HEK293 (cell line): ENCODE measurements around the gene TGM5.

Experiments
- ZNF510 ChIP-seq: fragments of 450-650 bp; formaldehyde crosslinking; IDR thresholded peaks from 2 replicates; pipeline ENCODE4 v1.5.1; 2018; ENCODE audit warnings: mild to moderate bottlenecking, missing genetic modification characterization, missing biosample characterization; ENCODE audit not compliant: insufficient replicate concordance
- ZNF530 ChIP-seq: fragments of 450-650 bp; formaldehyde crosslinking; IDR thresholded peaks from 2 replicates; pipeline ENCODE4 v1.5.1; 2016; ENCODE audit warnings: low read depth, missing biosample characterization, missing genetic modification characterization
- ZSCAN16 ChIP-seq: fragments of 450-650 bp; formaldehyde crosslinking; IDR thresholded peaks from 2 replicates; pipeline ENCODE4 v1.5.1; 2016; ENCODE audit warnings: missing biosample characterization, missing genetic modification characterization
- TF ChIP-seq, protein P1 (sequence below): sonication (generic); formaldehyde crosslinking; IDR thresholded peaks from 2 replicates; pipeline ENCODE4 v1.8.1; 2022; ENCODE audit warnings: mild to moderate bottlenecking, moderate library complexity, missing genetic modification reagents
- TF ChIP-seq, protein P2 (sequence below): fragments of 450-650 bp; formaldehyde crosslinking; IDR thresholded peaks from 2 replicates; pipeline ENCODE4 v1.5.1; 2016; ENCODE audit warnings: missing biosample characterization, missing genetic modification characterization

DNA sequence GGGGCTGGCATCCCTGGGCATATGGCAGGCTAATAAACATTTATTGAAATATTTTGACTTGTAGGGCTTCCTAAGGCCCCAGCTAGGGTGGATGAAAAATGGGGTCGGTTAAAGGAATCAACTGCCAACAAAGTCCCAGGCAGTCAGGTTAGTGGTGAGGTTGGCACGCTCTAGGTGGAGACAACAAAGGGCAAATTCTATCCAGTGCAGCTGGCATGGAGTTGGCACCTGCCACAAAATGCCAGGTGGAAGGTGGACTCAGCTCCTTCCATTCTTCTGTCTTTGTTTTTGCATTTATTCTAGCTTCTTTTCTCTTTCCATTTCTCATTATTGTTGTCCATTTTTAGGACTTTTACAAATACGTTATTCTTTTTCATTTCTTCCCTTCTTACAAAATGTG lies 32.7 kb upstream of the TGM5 start:
- TF ChIP-seq, protein P1, sequence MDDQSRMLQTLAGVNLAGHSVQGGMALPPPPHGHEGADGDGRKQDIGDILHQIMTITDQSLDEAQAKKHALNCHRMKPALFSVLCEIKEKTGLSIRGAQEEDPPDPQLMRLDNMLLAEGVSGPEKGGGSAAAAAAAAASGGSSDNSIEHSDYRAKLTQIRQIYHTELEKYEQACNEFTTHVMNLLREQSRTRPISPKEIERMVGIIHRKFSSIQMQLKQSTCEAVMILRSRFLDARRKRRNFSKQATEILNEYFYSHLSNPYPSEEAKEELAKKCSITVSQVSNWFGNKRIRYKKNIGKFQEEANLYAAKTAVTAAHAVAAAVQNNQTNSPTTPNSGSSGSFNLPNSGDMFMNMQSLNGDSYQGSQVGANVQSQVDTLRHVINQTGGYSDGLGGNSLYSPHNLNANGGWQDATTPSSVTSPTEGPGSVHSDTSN (CRISPR knock-in tag) = no peak
- TF ChIP-seq ZNF530 (tag by site-specific recombination) (no peak), ZSCAN16 (tag by site-specific recombination) (no peak), ZNF510 (tag by site-specific recombination) (no peak)
- TF ChIP-seq, protein P2, sequence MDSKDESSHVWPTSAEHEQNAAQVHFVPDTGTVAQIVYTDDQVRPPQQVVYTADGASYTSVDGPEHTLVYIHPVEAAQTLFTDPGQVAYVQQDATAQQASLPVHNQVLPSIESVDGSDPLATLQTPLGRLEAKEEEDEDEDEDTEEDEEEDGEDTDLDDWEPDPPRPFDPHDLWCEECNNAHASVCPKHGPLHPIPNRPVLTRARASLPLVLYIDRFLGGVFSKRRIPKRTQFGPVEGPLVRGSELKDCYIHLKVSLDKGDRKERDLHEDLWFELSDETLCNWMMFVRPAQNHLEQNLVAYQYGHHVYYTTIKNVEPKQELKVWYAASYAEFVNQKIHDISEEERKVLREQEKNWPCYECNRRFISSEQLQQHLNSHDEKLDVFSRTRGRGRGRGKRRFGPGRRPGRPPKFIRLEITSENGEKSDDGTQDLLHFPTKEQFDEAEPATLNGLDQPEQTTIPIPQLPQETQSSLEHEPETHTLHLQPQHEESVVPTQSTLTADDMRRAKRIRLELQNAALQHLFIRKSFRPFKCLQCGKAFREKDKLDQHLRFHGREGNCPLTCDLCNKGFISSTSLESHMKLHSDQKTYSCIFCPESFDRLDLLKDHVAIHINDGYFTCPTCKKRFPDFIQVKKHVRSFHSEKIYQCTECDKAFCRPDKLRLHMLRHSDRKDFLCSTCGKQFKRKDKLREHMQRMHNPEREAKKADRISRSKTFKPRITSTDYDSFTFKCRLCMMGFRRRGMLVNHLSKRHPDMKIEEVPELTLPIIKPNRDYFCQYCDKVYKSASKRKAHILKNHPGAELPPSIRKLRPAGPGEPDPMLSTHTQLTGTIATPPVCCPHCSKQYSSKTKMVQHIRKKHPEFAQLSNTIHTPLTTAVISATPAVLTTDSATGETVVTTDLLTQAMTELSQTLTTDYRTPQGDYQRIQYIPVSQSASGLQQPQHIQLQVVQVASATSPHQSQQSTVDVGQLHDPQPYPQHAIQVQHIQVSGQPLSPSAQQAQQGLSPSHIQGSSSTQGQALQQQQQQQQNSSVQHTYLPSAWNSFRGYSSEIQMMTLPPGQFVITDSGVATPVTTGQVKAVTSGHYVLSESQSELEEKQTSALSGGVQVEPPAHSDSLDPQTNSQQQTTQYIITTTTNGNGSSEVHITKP (tag by site-specific recombination) = no peak
